K562 (cell line): ENCODE results near the gene MTMR10. TPM values are rescaled to one million over a fixed set of nuclear protein-coding genes. Genes with fewer than 3 reads are reported as not detected.

ENCODE experiments used
- BRF2 ChIP-seq: IDR thresholded peaks from 3 replicates; pipeline ENCODE4 v1.6.1; 2011; ENCODE audit warnings: borderline replicate concordance, mild to moderate bottlenecking; ENCODE audit not compliant: insufficient read length, insufficient read depth
- CEBPG ChIP-seq, 3 experiments: fragments of 200-800 bp in 1 of 3; sonication (Bioruptor generic) in 1 of 3; sonication (generic) in 1 of 3; formaldehyde crosslinking in 1 of 3; IDR thresholded peaks in 2 of 3; conservative IDR thresholded peaks in 1 of 3; 2 replicates each; pipeline versions ENCODE4 v1.6.1 to v1.8.0; 2016 to 2022; ENCODE audit warnings: missing compliant biosample characterization in 2 of 3, missing genetic modification characterization in 2 of 3, mild to moderate bottlenecking in 1 of 3, missing genetic modification reagents in 1 of 3
- CHCHD3 ChIP-seq: fragments of 250-450 bp; sonication (Bioruptor Pico); IDR thresholded peaks from 2 replicates; pipeline ENCODE4 v2.1.2; 2022; ENCODE audit warnings: mild to moderate bottlenecking
- EHMT2 ChIP-seq: fragments of 450-650 bp; IDR thresholded peaks from 2 replicates; pipeline ENCODE4 v1.6.1; 2018; ENCODE audit warnings: antibody characterized with exemption
- ESRRA ChIP-seq: fragments of 450-650 bp; IDR thresholded peaks from 2 replicates; pipeline ENCODE4 v1.6.1; 2014; ENCODE audit warnings: low read depth, mild to moderate bottlenecking, moderate library complexity, borderline replicate concordance
- FOSL1 ChIP-seq: fragments of 200-800 bp; sonication (Bioruptor generic); conservative IDR thresholded peaks from 2 replicates; pipeline ENCODE4 v1.6.1; 2016; ENCODE audit warnings: missing genetic modification characterization, missing compliant biosample characterization
- HCFC1 ChIP-seq: IDR thresholded peaks from 2 replicates; pipeline ENCODE4 v1.6.1; 2012; ENCODE audit warnings: low read depth, low read length, improper control_type of control experiment
- JUND ChIP-seq, 2 experiments: IDR thresholded peaks; 2 replicates in 1 of 2; 3 replicates in 1 of 2; pipeline ENCODE4 v1.6.1; 2011; ENCODE audit warnings: borderline replicate concordance in 2 of 2, low read depth in 2 of 2, low read length in 2 of 2, improper control_type of control experiment in 1 of 2, missing biosample characterization in 1 of 2, missing genetic modification characterization in 1 of 2, missing genetic modification reagents in 1 of 2
- LARP7 ChIP-seq: fragments of 450-650 bp; IDR thresholded peaks from 2 replicates; pipeline ENCODE4 v1.6.1; 2016
- MEF2D ChIP-seq: conservative IDR thresholded peaks from 2 replicates; pipeline ENCODE4 v1.6.1; 2016; ENCODE audit warnings: low read depth, missing genetic modification characterization, missing compliant biosample characterization
- RBM25 ChIP-seq: fragments of 200-400 bp; formaldehyde crosslinking; IDR thresholded peaks from 2 replicates; pipeline ENCODE4 v1.6.1; 2018; ENCODE audit warnings: low read length, low read depth, moderate library complexity; ENCODE audit not compliant: severe bottlenecking
- SRSF3 ChIP-seq: fragments of 200-400 bp; formaldehyde crosslinking; IDR thresholded peaks from 2 replicates; pipeline ENCODE4 v1.6.1; 2016; ENCODE audit warnings: mild to moderate bottlenecking, low read length, moderate library complexity; ENCODE audit not compliant: insufficient read depth
- USF2 ChIP-seq: sonication (generic); formaldehyde crosslinking; IDR thresholded peaks from 2 replicates; pipeline ENCODE4 v1.5.0; 2020; ENCODE audit warnings: missing genetic modification reagents
- ZNF217 ChIP-seq: sonication (generic); formaldehyde crosslinking; IDR thresholded peaks from 2 replicates; pipeline ENCODE4 v1.8.0; 2022; ENCODE audit warnings: mild to moderate bottlenecking, missing genetic modification reagents
- ZNF282 ChIP-seq: sonication (generic); formaldehyde crosslinking; IDR thresholded peaks from 2 replicates; pipeline ENCODE4 v1.8.1; 2023; ENCODE audit warnings: missing genetic modification reagents
- polyA plus RNA-seq, 8 experiments: library from polyadenylated mRNA; depleted of rRNA in 4 of 8; stranded (reverse) in 5 of 8; unstranded in 3 of 8; fragments of >200 nt; fragmentation: Nextera tagmentation in 2 of 8; fragmentation: Illumina TruSeq in 1 of 8; extraction: Ambion mirVana in 2 of 8; extraction: Trizol in 1 of 8; gene quantifications; 2 replicates each; pipeline versions ENCODE4 v1.2.1 to v1.2.3, GENCODE V29; 2011 to 2014; ENCODE audit warnings: inconsistent platforms in 1 of 8, missing spikeins in 1 of 8
- total RNA-seq, 7 experiments: library from RNA; depleted of rRNA in 6 of 7; stranded (reverse); fragments of >200 nt in 6 of 7; fragmentation: Illumina TruSeq in 2 of 7; extraction: Trizol in 2 of 7; gene quantifications; 2 replicates each; pipeline versions ENCODE4 v1.2.1 to v1.2.3, GENCODE V29; 2011 to 2021; ENCODE audit warnings: low replicate concordance in 1 of 7

Gene MTMR10
- total and polyA plus RNA-seq, 9 of the 15 experiments (the other 6 are each of a cell fraction or from before 2014, with no cell fraction given): 1.6 to 6.8 (median 4.8) TPM

- TF ChIP-seq USF2 (CRISPR knock-in tag) (peak; percentile 44; the same call in 1 of the 2 replicates), RBM25 (peak; percentile 65), JUND (IDR thresholded peaks at IDR 0.05; ENCODE audit: borderline replicate concordance, low read depth, low read length) (peak; percentile 11; the same call in 1 of the 2 replicates), JUND (tag; IDR thresholded peaks at IDR 0.05; ENCODE audit: borderline replicate concordance, low read depth, low read length) (no peak), ESRRA (no peak; the same call in 1 of the 2 replicates), MEF2D (tag) (no peak), BRF2 (no peak), CHCHD3 (CRISPR knock-in tag) (no peak), CEBPG (CRISPR knock-in tag; IDR thresholded peaks at IDR 0.05) (no peak), CEBPG (tag; conservative IDR thresholded peaks at IDR 0.05 in 1 of 2, IDR thresholded peaks at IDR 0.05 in 1 of 2) (peak in 1 of 2 experiments; percentile 62; a peak in 2 of 4 replicates), SRSF3 (no peak), ZNF217 (no peak), FOSL1 (no peak), LARP7 (no peak), EHMT2 (no peak), ZNF282 (no peak), HCFC1 (no peak)
Measured at GRCh38 chr15:30956216-30957124, 35.0 kb downstream of the MTMR10 start (continued).
